ENCODE measurements around the gene PSMB3.

PSMB3 gene

DNA sequence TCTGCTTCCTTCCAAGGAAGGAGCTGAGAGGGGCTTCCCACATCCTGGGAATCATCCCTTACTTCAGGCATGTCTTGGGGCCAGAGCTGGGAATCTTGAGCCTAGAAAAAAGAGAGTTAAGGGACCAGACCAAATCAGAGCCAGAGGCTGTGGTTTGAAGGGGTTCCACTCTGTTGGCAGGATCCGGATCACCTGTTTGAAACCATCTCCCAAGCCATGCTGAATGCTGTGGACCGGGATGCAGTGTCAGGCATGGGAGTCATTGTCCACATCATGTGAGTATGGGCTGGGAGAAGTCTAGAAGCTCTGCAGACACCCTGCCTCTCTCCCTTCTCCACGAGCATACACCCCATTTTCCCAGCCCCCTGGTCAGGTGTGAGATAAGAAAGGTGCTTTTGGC lies 9.7 kb downstream of the PSMB3 start:
- Histone ChIP-seq H3K4me3 (ENCODE audit: low read depth, low read length) (no peak overlapping the region), H3K36me3 (peaks cover 76% of the 10 kb centered on the region), H3K27me3 (no peaks in the 10 kb centered on the region), H3K4me1 (no peaks in the 10 kb centered on the region), H3K9me3 (no peaks in the 10 kb centered on the region)
- TF ChIP-seq, protein P1, sequence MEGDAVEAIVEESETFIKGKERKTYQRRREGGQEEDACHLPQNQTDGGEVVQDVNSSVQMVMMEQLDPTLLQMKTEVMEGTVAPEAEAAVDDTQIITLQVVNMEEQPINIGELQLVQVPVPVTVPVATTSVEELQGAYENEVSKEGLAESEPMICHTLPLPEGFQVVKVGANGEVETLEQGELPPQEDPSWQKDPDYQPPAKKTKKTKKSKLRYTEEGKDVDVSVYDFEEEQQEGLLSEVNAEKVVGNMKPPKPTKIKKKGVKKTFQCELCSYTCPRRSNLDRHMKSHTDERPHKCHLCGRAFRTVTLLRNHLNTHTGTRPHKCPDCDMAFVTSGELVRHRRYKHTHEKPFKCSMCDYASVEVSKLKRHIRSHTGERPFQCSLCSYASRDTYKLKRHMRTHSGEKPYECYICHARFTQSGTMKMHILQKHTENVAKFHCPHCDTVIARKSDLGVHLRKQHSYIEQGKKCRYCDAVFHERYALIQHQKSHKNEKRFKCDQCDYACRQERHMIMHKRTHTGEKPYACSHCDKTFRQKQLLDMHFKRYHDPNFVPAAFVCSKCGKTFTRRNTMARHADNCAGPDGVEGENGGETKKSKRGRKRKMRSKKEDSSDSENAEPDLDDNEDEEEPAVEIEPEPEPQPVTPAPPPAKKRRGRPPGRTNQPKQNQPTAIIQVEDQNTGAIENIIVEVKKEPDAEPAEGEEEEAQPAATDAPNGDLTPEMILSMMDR (IDR thresholded peaks at IDR 0.05; ENCODE audit: low read depth, low read length) = no peak
- no peak for DNase-seq

DNA sequence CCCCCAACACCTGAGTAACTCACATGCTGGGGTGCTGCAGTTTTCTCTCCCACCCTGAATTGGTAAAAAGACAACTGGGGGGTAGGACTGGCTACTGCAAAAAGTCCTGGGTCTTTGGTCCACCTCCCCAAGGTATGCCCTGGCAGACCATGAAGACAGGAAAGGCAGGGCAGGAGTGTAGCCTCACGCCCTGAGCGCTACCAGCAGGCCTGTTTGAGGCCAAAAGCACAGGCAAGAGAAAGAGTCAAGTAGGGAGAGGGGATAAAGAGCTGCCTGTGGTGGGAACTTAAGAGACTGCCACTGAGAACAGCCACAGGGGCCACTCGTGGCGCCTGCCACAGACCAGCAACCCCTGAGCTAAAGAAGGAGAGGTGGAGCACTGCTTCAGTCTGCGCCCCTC lies 13.8 kb downstream of the PSMB3 start:
- H3K36me3 ChIP-seq = peaks cover 74% of the 10 kb centered on the region
- H3K4me1 ChIP-seq = no peaks in the 10 kb centered on the region

DNA sequence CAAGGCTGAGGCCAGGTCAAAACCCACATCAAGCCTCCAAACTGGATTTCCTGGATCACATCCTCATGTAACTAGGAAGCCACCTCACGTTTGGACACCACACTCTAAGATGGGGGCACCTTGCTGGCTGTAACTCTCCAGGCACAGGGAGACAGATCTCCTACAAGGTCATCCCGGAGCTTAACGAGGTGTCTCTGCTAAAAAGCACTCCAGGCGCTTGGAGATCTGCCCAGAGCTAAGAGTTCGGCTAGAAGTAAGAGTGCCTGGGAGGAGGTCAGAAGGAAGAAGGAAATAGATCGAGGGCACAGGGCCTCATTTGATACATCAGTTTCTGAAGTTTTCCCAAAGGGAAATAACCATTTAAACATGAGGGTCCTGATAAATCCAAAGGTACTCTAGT lies 15.9 kb downstream of the PSMB3 start:
- Histone ChIP-seq H3K9me3 (no peaks in the 10 kb centered on the region), H3K36me3 (peaks cover 74% of the 10 kb centered on the region), H3K4me3 (ENCODE audit: low read depth, low read length) (no peak overlapping the region), H3K27me3 (no peaks in the 10 kb centered on the region), H3K4me1 (no peaks in the 10 kb centered on the region)
- TF ChIP-seq, protein P1 (IDR thresholded peaks at IDR 0.05; ENCODE audit: low read depth, low read length) = no peak
- no peak for DNase-seq

More for the DNA sequence above, 13.8 kb downstream of the PSMB3 start:
- TF ChIP-seq, protein P1 (IDR thresholded peaks at IDR 0.05; ENCODE audit: low read depth, low read length) = no peak
- no peak for DNase-seq
- Histone ChIP-seq H3K9me3 (no peaks in the 10 kb centered on the region), H3K4me3 (ENCODE audit: low read depth, low read length) (no peak overlapping the region), H3K27me3 (no peaks in the 10 kb centered on the region)

DNA sequence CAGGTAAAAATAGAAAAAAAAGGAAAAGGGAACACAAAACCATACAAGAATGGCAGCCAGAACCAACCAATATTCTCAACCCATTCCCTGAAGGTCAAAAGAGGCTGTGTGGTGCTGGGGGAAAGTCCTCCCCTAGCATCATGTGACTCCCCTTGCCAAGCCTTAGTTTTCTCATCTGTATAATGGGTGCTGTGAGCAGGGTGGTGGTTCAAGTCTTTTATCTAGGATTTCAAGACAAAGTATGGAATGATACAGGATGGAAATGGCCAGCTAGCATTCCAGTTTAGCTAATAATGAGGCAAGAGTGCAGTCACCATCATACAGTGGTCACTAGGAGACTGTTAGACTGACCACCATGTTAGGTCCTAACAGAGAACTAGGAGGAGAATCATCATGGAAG lies 20.7 kb downstream of the PSMB3 start:
- H3K36me3 ChIP-seq = peaks cover 77% of the 10 kb centered on the region
- no peaks in the 10 kb centered on the region for H3K27me3 ChIP-seq
- H3K4me1 ChIP-seq = no peaks in the 10 kb centered on the region
- no peak for DNase-seq
- TF ChIP-seq, protein P1 (IDR thresholded peaks at IDR 0.05; ENCODE audit: low read depth, low read length) = no peak
- H3K4me3 ChIP-seq (ENCODE audit: low read depth, low read length) = no peak overlapping the region
- no peaks in the 10 kb centered on the region for H3K9me3 ChIP-seq

DNA sequence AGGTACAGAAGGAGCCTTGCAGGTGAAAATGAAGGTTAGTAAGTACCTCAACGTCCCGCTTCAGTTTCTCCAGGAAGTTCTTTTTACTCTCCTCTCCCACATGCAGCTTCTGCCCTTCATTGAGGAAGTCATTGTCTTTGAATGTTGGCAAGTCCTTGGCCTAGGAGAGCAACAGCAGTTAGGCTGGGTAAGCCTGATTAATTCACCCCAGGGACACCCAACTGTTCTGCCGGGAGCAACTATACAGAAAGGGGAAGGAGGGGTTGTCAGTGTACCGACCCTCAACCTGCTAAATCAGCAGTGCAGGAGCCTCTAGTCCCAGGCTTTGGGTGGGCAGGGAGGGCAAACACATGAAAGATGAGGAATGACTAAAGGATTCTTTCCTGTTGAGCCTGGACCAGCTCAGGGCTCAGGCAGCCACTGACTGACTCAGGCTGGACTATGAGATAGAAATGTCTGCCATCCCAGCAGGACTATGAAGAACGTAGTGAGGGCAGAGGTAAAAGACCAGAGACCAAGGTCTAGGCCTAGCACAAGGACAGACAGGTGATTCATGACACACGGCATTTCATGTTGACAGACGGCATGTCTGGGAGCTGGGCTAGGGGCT lies 25.2 kb downstream of the PSMB3 start:
- H3K4me1 ChIP-seq = no peaks in the 10 kb centered on the region
- TF ChIP-seq, protein P1 (IDR thresholded peaks at IDR 0.05; ENCODE audit: low read depth, low read length) = no peak
- H3K27me3 ChIP-seq = no peaks in the 10 kb centered on the region
- no peaks in the 10 kb centered on the region for H3K9me3 ChIP-seq
- DNase-seq = no peak
- H3K4me3 ChIP-seq (ENCODE audit: low read depth, low read length) = no peak overlapping the region
- H3K36me3 ChIP-seq = peaks cover 81% of the 10 kb centered on the region

DNA sequence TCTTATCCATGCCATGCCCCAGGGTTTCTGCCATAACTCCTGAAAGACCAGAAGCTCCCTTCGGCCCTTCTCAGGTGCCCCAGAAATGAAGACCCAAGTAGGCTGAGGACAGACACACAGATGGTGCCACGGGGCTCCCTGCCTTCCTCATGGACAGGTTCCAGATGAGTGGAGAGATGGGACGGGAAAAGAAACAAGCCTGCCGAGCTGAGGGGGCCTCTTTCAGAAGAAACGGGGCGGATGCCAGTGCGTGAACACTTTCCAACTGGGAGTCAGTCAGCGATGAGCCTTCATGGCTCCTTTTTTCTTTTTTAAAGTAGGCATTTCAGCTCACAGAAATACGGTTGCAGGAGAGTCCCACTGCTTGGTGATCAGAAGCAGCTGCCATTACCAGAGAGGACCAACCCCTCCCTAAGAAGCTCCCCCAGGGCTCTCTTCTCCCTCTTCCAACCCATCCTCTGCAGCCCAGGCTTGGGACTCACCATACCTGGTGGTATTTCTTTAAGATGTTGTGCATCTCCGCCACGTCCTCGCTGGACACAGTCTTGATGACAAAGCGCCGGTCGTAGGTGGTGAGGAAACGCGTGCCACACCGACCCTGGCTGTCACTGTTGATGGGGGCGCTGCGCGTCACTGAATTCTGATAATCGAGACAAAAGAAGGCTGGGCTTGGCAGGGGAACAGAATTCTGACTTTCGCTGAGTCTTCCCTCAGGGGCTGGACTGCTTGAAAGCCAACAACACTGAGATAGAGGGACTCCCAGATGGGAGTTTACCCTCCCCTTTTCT lies 27.6 kb downstream of the PSMB3 start:
- TF ChIP-seq, protein P1 (IDR thresholded peaks at IDR 0.05; ENCODE audit: low read depth, low read length) = no peak
- Histone ChIP-seq H3K4me3 (ENCODE audit: low read depth, low read length) (no peak overlapping the region), H3K9me3 (no peaks in the 10 kb centered on the region), H3K36me3 (peaks cover 84% of the 10 kb centered on the region), H3K4me1 (no peaks in the 10 kb centered on the region), H3K27me3 (no peaks in the 10 kb centered on the region)
- DNase-seq = no peak
